ENCODE measurements around the gene KIF13A. TPM values are rescaled to one million over a fixed set of nuclear protein-coding genes. Genes with fewer than 3 reads are reported as not detected.

KIF13A gene
- total RNA-seq, result 10 to 100 TPM; 40.0 to 60.4 (median 49.6) TPM

DNA sequence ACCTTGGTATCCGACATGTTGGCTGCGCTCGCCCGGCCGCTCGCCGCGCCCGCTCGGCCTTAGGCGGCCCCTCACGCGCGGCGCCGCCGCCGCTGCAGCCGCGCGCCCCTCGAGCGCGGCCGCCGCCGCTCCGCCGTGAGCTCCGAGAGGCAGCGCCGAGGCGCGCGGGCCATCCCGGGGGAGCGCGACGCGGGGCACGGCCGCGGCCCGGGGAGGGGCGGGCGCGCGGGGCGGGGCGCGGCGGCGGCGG lies at the start of gene KIF13A:
Gene KIF13A, minus strand, starts transcription at position 189 of the 250 bp plus-strand sequence. Its CDS starts 172 bp downstream, at position 17.
- H3K9me3 ChIP-seq, result no peaks in the 10 kb centered on the region
- peak within 1 kb of the TSS; percentile 69 to 83 (median 82) for H3K4me3 ChIP-seq
- no peaks in the 10 kb centered on the region for H3K4me1 ChIP-seq
- no peaks in the 10 kb centered on the region for H3K36me3 ChIP-seq
- intact Hi-C loops (cut with DNase I; ENCODE audit: low total_unique reads), result no loop called here
- no peak for DNase-seq (ENCODE audit: low spot score in 2 of 2)
- H3K27ac ChIP-seq, result peak within 1 kb of the TSS; percentile 94 to 98
- H3K27me3 ChIP-seq, result no peaks in the 10 kb centered on the region
- TF ChIP-seq POLR2AphosphoS5 (IDR thresholded peaks at IDR 0.05) (no peak), POLR2A (IDR thresholded peaks at IDR 0.05) (no peak)
- TF ChIP-seq, protein P1, sequence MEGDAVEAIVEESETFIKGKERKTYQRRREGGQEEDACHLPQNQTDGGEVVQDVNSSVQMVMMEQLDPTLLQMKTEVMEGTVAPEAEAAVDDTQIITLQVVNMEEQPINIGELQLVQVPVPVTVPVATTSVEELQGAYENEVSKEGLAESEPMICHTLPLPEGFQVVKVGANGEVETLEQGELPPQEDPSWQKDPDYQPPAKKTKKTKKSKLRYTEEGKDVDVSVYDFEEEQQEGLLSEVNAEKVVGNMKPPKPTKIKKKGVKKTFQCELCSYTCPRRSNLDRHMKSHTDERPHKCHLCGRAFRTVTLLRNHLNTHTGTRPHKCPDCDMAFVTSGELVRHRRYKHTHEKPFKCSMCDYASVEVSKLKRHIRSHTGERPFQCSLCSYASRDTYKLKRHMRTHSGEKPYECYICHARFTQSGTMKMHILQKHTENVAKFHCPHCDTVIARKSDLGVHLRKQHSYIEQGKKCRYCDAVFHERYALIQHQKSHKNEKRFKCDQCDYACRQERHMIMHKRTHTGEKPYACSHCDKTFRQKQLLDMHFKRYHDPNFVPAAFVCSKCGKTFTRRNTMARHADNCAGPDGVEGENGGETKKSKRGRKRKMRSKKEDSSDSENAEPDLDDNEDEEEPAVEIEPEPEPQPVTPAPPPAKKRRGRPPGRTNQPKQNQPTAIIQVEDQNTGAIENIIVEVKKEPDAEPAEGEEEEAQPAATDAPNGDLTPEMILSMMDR (IDR thresholded peaks at IDR 0.05), result no peak

DNA sequence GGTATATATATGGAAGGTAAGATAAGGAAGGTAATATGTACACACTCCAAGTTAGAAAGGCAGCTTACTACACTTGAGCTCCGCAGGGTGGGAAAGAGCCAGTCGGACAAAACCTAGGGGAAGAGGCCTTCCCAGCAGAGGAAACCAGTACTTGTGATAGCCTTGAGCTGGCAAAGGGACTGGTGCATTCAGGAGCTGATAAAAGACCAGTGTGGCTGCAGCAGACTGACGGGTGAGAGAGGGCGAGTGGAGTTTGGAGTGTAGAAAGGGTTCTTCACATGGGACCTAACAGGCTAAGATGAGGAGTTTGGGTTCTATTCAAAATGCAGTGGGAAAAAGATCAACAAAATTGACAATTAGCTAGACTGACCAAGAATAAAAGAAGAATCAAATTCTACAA lies 49.3 kb upstream of the KIF13A start:
- Histone ChIP-seq H3K4me3 (no peak overlapping the region), H3K9me3 (no peaks in the 10 kb centered on the region), H3K36me3 (no peaks in the 10 kb centered on the region), H3K27me3 (no peaks in the 10 kb centered on the region), H3K4me1 (no peaks in the 10 kb centered on the region), H3K27ac (no peak overlapping the region)
- no peak for TF ChIP-seq POLR2A (IDR thresholded peaks at IDR 0.05)
- TF ChIP-seq, protein P1 (IDR thresholded peaks at IDR 0.05), result no peak
- no peak for TF ChIP-seq POLR2AphosphoS5 (IDR thresholded peaks at IDR 0.05)
- DNase-seq (ENCODE audit: low spot score in 2 of 2), result no peak
- intact Hi-C loops (cut with DNase I; ENCODE audit: low total_unique reads), result no loop called here

DNA sequence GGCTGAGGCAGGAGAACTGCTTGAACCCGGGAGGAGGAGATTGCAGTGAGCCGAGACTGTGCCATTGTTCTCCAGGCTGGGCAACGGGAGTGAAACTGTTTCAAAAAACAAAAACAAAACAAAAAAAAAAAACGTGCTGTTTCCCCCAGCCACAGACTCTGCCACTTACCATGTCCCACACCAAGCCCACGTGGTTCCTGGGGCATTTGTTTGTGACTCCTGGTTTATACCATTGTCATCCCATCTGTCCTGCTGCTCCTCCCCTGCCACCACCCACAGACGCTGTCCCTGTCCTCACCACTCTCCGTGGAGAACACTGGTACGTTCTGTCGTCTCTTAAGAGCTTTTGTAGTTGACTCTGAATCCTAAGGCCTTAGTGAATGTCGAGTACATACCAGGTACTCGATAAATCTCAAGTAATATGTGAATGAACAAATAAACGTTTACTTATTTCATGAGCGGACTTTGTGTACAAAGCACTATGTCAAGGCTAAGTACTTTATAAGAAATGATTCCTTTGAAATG lies 48.0 kb upstream of the KIF13A start:
- Histone ChIP-seq H3K9me3 (no peaks in the 10 kb centered on the region), H3K27me3 (no peaks in the 10 kb centered on the region), H3K4me3 (no peak overlapping the region), H3K36me3 (no peaks in the 10 kb centered on the region), H3K4me1 (no peaks in the 10 kb centered on the region), H3K27ac (no peak overlapping the region)
- no peak for DNase-seq (ENCODE audit: low spot score in 2 of 2)
- TF ChIP-seq POLR2AphosphoS5 (IDR thresholded peaks at IDR 0.05) (no peak), POLR2A (IDR thresholded peaks at IDR 0.05) (no peak)
- TF ChIP-seq, protein P1 (IDR thresholded peaks at IDR 0.05), result no peak
- intact Hi-C loops (cut with DNase I; ENCODE audit: low total_unique reads), result no loop called here

DNA sequence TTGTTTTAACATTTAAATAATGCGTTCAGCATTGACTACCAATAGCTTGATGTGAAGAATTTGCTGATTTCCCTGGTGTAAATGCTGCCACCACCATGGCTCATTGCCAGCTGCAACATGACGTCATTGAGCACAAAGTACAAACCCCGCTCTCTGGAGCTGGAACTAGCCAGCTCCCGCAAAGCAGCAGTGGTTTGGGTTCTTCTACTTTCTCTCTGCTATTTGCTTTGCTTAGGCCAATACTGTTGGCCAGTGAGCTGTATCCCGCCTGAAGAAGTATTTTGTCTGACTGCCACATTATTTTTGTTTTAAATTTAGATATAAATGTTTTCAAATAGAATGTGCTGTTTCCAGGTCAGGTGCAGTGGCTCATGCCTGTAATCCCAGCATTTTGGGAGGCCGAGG lies 47.4 kb upstream of the KIF13A start:
- no peaks in the 10 kb centered on the region for H3K4me1 ChIP-seq
- no peaks in the 10 kb centered on the region for H3K36me3 ChIP-seq
- H3K27ac ChIP-seq, result no peak overlapping the region
- TF ChIP-seq, protein P1 (IDR thresholded peaks at IDR 0.05), result no peak
- no peak for TF ChIP-seq POLR2A (IDR thresholded peaks at IDR 0.05)
- no peak for TF ChIP-seq POLR2AphosphoS5 (IDR thresholded peaks at IDR 0.05)
- H3K27me3 ChIP-seq, result no peaks in the 10 kb centered on the region
- no peak for DNase-seq (ENCODE audit: low spot score in 2 of 2)
- H3K4me3 ChIP-seq, result no peak overlapping the region
- intact Hi-C loops (cut with DNase I; ENCODE audit: low total_unique reads), result no loop called here
- no peaks in the 10 kb centered on the region for H3K9me3 ChIP-seq

DNA sequence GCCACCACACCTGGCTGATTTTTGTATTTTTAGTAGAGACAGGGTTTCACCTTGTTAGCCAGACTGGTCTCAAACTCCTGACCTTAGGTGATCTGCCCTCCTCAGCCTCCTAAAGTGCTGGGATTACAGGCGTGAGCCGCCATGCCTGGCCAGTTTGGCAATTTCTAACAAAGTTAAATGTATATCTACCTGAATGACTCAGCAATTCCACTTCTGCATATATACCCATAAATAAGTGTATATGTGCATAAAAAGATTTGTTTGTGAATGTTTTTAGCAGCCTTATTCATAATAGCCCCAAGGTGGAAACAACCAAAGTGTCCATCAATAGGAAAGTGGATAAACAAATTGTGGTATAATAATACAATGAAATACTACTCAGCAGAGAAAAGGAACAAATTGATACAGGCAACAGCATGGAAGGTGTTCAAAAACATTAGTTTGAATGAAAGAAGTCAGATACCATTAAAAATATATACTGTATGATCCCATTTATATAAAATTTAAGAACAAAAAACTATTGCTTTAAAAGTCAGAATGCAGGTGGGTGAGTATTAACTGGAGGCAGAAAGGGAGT lies 44.3 kb upstream of the KIF13A start:
- H3K27me3 ChIP-seq, result no peaks in the 10 kb centered on the region
- TF ChIP-seq POLR2A (IDR thresholded peaks at IDR 0.05) (no peak), POLR2AphosphoS5 (IDR thresholded peaks at IDR 0.05) (no peak)
- TF ChIP-seq, protein P1 (IDR thresholded peaks at IDR 0.05), result no peak
- H3K36me3 ChIP-seq, result no peaks in the 10 kb centered on the region
- H3K4me3 ChIP-seq, result no peak overlapping the region
- H3K9me3 ChIP-seq, result no peaks in the 10 kb centered on the region
- no peak overlapping the region for H3K27ac ChIP-seq
- intact Hi-C loops (cut with DNase I; ENCODE audit: low total_unique reads), result no loop called here
- no peak for DNase-seq (ENCODE audit: low spot score in 2 of 2)
- H3K4me1 ChIP-seq, result no peaks in the 10 kb centered on the region

All from breast epithelium (tissue), 4 donors.